ENCODE measurements around the gene GNB2.
A peak's percentile ranks its signal among the peaks of the same experiment; 100 is the strongest.

GNB2 gene

DNA sequence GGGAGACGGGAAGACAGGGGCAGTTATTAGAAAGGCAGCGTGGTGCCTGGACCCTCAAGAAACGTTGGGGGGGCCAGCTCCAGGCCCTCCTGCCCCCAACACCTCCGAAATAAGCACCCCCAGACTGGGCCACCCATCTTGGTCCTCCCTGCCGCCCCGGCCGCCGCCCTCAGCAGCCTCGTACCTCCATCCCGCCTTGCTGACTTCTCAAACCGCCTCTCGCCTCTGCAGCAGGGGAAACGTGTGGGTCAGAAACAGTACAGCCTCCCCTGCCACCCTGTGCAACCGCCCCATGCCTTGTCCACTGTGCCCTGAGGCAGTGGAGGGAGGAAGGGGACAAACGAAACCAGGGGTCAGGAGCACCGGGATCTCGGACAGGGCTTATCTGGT, 13.3 kb downstream of the GNB2 start:
- no peak overlapping the region for H3K4me3 ChIP-seq (replicated peaks; ENCODE audit: low read depth, low read length)
- TF ChIP-seq, protein P1, sequence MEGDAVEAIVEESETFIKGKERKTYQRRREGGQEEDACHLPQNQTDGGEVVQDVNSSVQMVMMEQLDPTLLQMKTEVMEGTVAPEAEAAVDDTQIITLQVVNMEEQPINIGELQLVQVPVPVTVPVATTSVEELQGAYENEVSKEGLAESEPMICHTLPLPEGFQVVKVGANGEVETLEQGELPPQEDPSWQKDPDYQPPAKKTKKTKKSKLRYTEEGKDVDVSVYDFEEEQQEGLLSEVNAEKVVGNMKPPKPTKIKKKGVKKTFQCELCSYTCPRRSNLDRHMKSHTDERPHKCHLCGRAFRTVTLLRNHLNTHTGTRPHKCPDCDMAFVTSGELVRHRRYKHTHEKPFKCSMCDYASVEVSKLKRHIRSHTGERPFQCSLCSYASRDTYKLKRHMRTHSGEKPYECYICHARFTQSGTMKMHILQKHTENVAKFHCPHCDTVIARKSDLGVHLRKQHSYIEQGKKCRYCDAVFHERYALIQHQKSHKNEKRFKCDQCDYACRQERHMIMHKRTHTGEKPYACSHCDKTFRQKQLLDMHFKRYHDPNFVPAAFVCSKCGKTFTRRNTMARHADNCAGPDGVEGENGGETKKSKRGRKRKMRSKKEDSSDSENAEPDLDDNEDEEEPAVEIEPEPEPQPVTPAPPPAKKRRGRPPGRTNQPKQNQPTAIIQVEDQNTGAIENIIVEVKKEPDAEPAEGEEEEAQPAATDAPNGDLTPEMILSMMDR (IDR thresholded peaks at IDR 0.05; ENCODE audit: low read depth, low read length, missing control alignments): no peak
- DNase-seq (ENCODE audit: extremely low read depth, low read depth): no peak

DNA sequence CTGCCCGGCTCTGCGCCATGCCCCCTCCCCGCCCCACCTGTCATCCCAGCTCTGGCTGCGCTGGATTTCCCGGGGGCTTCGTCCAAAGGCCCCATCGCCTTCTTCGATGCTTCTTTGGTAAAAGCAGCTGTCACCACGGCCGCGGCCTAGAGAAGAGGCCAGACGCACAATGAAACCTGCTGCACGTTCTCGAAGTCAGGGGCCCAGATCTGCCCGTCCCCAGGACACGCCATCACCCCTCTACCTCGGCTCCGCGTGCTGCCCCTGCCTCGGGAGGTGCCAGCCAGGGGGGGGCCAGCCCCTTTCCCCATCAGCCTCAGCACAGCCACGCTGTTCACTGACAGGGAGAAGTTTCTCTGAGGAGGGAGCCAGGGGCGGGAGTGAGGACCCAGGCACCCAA, 13.7 kb downstream of the GNB2 start:
- TF ChIP-seq, protein P1 (IDR thresholded peaks at IDR 0.05; ENCODE audit: low read depth, low read length, missing control alignments): no peak
- no peak for DNase-seq (ENCODE audit: extremely low read depth, low read depth)
- no peak overlapping the region for H3K4me3 ChIP-seq (replicated peaks; ENCODE audit: low read depth, low read length)

DNA sequence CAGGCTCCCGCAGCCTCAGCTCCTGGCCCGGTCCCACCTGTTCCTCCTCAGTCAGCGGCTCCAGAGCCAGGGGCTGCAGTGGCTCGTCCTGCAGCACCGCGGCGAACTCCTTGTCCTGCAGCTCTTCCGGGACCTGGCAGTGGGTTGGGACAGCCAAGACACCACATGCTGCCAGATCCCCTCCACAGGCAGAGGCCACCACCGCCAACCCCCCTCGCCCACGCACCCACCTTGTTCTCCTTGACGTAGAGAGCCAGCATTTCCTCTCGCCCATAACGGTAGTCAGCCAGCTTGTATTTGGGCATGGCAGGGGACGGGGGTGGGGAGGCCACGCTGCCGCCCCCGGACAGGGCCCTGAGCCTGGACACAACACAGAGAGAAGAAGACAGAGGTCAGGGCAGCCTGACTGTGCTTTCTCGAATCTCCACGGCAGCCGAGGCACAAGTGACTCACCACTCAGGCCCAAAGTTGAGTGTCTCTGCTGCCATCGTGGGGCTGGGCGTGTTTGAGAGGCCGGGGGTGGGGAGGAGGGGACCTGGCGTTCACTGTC, 14.3 kb downstream of the GNB2 start:
- no peak overlapping the region for H3K4me3 ChIP-seq (replicated peaks; ENCODE audit: low read depth, low read length)
- no peak for DNase-seq (ENCODE audit: extremely low read depth, low read depth)
- TF ChIP-seq, protein P1 (IDR thresholded peaks at IDR 0.05; ENCODE audit: low read depth, low read length, missing control alignments): no peak

DNA sequence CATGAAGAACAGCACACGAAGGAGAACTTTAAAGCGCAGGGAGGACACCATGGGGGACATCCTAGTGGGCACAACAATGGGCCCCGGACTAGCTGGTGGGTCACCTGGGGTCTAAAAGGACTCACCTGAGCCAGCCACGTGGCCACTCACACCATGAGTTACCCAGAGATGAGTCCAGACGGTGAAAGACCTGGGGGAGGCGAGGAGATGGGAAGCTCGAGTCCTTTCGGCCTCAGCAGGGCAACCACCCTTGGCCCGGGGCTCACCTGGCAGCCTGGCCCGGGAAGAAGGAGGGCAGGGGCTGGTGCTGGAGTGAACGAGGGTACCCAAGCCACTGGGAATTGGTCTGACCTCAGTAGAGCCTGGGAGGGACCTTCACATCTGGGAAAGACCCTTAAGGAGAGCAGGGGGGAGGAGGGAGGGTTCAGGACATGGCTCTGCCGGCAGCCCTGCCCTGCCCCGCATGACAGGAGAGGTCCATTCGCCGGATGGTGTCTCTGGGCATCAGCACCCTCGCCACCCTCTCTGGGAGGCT, 14.9 kb downstream of the GNB2 start:
- H3K4me3 ChIP-seq (replicated peaks; ENCODE audit: low read depth, low read length): no peak overlapping the region
- DNase-seq (ENCODE audit: extremely low read depth, low read depth): no peak
- TF ChIP-seq, protein P1 (IDR thresholded peaks at IDR 0.05; ENCODE audit: low read depth, low read length, missing control alignments): no peak

DNA sequence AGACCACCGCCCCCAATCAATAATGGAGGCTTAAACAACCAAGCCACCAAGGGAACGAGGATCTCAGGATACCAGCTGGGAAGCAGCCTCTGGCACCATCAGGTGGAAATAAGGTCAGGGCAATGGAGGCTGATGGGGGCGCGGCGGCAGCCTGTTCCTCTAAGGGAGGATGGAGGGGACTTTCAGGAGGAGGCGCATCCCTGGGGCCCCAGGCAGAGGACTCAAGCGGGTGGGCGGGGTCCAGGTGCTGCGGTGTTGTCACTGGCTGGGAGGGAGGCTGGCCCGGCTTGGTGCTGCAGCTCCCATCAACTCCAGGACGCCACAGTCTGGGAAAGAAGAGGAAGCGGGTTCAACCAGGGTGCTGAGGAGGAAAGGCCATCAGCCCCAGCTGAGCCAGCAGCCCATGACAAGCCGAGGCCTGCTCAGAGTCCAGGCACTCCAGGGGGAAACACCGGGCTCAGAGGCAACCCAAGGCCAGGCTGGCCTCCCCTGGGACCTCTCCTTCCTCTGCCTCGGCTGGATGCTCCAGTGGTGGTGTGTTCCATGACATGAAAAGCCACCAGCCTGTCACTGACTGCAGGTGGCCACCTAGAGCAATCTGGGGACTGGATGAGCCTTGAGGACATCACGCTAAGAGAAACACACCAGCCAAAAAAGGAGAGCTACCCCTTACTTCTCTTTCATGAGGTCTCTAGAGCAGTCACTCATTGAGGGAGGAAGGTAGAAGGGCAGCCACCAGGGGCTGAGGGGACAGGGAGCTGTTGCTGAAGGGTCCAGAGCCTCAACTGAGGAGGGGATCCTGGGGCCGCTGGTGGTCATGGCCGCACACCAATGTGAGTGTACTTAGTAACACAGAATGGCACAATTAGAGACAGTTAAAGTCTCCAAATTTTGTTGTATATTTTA, 15.9 kb downstream of the GNB2 start:
- H3K4me3 ChIP-seq (replicated peaks; ENCODE audit: low read depth, low read length): no peak overlapping the region
- no peak for DNase-seq (ENCODE audit: extremely low read depth, low read depth)
- TF ChIP-seq, protein P1 (IDR thresholded peaks at IDR 0.05; ENCODE audit: low read depth, low read length, missing control alignments): no peak

DNA sequence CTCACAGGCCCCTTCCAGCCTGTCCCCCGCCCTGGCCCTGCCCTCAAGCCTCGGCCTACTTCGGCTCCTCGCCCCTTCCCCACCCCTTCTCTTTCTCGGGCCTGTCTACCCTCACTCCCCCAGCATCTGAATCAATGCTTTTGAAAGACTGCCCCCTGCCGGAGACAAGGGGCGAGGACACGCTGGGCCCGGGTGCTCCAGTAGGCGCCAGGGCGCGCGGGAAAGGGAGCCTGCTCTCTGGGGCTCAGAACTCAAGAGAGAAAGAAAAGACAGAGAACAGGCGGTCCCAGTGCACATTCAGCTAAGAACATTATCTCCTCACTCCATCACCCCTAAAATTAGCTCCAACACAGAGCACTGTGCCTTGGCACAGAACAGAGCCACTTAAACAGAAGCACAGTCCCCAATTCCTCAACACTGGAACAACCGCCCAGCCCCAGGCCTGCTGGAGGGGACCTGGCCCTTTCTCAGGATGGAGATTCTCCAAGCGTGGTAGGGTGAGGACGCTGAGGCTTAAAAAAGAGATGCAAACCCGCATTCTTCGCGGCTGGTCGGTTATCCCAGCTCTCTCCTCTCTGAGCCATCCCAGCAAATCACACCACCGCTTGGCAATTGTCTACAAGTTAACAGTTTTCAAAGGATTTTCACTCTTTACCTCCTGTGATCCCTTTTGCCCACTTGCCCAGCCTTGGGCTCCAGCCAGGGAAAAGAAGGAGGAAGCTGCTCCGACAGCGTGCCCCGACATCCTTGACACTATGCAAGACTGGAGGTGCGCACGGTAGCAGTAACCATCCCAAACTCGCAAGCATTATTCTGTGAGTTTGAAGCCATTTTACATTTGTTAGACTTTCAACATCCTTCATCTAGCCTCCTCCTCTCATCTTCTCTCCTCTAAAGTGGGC, 18.4 kb downstream of the GNB2 start:
- no peak for DNase-seq (ENCODE audit: extremely low read depth, low read depth)
- TF ChIP-seq, protein P1 (IDR thresholded peaks at IDR 0.05; ENCODE audit: low read depth, low read length, missing control alignments): peak; percentile 92
- H3K4me3 ChIP-seq (replicated peaks; ENCODE audit: low read depth, low read length): peak overlapping the region; percentile 91
